ENCODE measurements around the gene CCDC197.

DNA sequence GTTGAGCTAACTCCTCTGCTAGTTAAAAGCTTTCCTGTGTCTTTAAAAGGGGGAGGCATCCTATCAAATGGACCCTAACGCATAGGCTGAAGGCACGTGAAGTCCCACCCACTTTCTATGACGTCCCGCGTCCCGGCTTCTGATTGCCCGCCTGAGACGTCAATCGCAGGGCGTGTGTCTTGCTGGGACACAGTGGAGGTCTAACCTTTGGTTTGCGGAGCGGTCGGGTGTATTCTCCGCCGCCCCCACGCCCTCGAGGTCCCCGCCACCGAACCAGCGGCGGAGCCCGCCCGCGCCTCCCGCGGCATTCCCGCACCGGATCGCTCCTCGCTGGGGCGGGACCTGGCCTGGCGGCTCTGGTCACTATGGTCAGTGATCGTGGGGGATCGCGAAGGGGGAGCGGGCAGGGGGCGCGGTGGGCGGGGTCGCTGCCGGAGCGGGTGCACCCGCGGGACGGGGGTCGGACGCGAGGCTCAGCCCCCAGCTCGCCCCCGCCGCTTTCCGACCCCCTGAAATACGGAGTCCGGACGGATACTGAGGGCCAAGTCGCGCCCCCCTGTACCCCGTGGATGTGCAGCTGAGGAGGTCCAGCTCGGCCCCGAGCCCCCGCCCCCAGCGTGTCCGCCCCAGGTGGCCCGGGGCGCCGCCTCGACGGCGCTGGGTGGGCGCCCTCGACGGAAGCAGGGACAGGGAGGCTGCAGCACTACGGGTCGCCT is 29.2 kb downstream of the CCDC197 start, which contains the start of gene OTUB2:
- TF ChIP-seq ZIC2 (tag by site-specific recombination; IDR thresholded peaks at IDR 0.05) (peak; percentile 57), PRDM10 (tag by site-specific recombination; IDR thresholded peaks at IDR 0.05) (peak; percentile 50; the same call in 1 of the 2 replicates), ZNF658 (tag by site-specific recombination; IDR thresholded peaks at IDR 0.05) (no peak), SCRT1 (tag by site-specific recombination; IDR thresholded peaks at IDR 0.05; ENCODE audit: borderline replicate concordance) (no peak), REST (tag by site-specific recombination; IDR thresholded peaks at IDR 0.05) (no peak; the same call in 1 of the 2 replicates), ZNF398 (tag by site-specific recombination; IDR thresholded peaks at IDR 0.05) (peak; percentile 88)
- TF ChIP-seq, protein P1, sequence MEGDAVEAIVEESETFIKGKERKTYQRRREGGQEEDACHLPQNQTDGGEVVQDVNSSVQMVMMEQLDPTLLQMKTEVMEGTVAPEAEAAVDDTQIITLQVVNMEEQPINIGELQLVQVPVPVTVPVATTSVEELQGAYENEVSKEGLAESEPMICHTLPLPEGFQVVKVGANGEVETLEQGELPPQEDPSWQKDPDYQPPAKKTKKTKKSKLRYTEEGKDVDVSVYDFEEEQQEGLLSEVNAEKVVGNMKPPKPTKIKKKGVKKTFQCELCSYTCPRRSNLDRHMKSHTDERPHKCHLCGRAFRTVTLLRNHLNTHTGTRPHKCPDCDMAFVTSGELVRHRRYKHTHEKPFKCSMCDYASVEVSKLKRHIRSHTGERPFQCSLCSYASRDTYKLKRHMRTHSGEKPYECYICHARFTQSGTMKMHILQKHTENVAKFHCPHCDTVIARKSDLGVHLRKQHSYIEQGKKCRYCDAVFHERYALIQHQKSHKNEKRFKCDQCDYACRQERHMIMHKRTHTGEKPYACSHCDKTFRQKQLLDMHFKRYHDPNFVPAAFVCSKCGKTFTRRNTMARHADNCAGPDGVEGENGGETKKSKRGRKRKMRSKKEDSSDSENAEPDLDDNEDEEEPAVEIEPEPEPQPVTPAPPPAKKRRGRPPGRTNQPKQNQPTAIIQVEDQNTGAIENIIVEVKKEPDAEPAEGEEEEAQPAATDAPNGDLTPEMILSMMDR (tag by site-specific recombination; IDR thresholded peaks at IDR 0.05), result no peak
